ENCODE results near the gene DCLK3.

DCLK3 gene

DNA sequence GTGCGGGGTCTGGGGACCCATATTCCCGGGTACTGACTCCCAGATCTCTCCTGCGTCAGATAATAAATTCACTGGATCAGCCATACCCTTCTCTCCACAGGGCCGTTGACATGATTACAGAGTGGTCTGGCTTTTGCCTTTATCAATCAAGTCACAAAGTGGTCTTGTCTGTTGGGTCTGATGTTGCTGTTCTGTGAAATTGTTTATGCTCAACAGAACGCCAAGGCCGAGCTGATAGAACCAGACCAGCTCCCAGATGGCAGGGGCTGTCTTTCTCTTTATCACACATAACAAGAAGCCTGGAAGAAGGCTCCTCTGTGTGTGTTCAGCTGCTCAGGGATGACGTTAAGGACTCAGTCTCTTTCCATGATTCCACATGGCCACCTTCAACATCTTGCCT is 751 bp upstream of the DCLK3 start:
- DNase-seq = no peak

DNA sequence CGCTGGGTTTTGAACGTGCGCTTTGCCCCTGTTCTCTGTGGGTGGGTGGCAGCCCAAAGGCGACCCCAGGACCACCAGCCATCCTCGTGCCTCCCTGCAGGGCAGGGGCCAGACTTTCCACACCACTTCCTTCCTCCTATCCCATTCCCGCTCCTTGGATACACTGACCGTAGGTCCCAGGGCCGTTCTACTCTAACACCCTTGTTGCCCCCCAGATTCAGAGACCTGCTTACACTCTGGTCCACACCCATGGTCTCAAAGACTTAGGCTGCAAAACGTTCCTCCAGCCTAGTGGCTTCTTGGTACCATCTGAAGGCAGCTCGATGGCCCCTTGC is 318 bp upstream of the DCLK3 start:
- no peak for DNase-seq

DNA sequence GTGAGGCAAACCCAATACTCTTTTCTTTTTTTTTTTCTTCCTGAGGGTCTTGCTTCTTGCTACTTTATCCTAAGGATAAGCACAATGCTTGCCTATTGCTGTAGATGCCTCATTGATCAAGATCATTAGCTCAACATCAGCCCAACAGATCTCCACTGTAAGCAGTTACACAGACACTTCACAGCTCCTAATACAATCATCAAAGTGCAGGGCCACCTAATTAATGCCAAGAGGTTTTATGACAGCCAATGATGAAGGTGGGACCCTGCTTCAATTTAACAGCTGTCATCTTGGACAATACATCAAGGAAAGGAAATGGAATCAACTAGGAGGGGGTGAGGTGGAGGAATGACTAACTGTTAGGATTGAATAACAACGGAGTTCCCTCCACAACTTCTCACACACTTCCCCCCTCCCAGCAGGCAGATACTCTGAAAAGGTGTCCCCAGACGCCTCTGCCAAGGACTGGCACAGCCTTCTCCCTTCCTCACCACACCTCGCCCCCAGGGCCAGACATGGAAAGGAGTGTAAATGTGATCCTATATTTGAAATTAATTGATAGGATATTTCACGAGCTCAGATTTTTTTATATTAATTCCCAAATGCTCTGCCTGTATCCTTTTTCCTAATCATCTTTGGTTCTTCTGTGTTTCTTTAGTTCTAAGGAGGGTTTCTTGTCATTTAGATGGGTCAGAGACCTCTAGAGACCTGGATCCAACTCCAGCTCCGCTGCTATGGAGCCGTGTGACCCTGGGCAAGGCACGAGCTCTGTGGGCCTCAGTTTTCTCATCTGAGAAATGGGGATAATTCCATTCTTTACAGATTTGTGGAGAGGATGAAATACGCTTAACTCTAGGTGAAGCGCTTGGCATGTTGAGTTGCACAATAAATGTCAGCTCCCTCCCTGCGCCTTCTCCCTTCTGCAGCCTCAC is 1.2 kb downstream of the DCLK3 start:
- no peak for DNase-seq

DNA sequence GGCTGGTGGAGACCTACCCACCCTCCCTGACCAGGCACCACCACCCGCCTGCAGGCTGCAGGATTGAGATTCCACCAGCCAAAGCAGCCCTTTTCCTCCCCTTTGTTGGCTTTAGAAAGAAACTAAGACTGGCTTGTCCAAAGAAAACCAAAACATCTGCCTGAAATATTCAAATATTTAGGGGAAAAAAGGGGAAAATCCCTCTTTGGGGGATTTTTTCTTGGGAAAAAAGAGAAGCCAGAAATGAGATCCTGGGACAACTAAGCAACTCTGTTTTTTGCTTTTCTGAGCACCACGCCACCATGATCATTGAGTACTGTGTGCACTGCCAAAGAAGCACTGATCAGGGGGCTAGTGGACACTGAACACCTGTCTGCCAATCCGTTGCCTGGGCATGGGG is 2.6 kb downstream of the DCLK3 start:
- no peak for DNase-seq

DNA sequence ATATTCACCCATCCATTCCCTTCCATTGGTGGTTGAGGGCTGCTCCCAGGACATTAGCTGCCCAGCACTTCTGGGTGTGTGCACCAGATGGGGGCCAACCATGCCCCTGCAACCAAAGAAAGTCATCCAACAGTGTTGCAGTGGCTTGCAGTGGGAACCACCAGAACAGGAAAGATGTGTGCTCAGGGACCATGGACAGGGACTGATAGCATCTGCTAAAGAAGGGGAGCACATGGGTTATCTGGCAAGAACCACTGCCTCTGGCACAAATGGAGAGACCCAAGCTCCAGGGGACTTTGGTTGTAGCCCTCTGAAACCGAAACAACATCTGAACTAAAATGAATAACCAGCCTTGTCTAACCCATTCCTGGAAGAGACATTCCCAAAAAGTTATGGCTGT is 8.1 kb downstream of the DCLK3 start:
- DNase-seq = no peak

DNA sequence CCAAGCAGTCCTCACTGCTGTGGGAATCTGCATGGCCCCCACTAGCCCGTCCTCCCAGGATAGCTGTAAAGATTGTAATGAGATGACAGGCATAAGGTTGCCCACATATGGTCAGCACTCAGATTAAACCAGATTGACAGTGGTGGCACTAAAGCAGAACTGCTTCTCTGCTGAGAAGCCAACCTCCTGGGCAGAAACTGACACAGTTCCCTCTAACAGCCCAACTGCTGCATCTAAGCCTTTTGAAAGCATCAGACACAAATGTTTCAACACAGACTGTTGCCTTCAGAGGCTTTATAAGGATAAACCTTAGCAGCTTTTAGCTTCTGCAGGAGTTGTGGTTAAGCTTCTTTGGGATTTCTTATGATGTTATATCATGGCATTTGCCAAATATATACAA is 13.0 kb downstream of the DCLK3 start:
- DNase-seq = no peak

DNA sequence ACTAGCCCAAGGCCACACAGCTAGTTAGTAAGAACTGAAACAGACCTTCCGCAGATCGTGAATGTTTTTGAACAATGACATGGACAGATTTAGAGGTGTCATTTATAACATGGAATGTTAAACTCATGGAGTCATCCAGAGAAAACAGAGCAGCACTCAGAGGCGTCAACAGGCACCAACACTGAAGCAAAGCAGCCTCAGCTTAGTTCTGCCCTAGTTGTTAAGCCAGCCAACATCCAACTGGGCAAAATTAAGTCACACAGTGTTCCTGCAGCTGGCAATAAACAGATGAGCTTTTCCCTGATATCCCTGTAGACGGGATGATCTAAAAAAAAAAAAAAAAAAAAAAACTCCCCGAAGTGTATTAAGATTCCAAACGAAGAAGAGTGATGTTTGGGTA is 13.6 kb downstream of the DCLK3 start:
- no peak for DNase-seq

DNA sequence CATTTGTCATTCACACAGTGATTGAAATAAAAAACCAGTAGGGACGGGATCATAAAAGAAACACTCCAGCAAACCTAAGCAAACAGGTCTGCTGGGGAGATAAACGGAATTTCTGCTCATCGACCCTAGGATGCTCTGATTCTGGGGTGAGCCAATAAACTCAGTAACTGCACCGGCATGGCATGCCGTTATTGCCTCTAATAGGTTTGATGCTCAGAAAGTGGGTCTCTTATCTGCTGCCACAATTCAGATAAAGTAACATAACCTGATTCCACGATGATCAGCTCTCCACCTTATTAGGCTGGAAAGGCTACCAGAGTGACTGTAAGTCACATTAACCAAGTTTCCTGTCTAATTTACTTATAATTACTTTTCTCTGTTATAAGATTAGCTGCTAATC is 19.6 kb downstream of the DCLK3 start:
- no peak for DNase-seq

DNA sequence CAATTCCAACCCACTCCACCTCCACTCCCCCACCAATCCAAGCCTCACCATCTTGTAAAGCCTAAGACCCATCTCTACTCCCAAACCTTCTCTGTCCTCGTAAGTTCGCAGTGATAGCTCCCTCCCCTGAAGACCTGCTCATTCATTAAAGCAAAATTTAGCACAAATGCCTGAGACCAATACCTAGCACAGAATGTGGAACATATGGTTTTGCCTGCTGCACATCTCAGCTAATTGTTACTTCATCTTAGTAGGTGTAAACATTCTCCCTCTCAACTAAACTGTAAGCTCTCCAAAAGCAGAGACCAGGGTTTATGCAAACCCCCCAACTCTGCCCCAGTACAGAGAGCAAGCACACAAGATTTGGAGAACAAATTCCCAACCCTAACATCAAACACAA is 20.5 kb downstream of the DCLK3 start:
- no peak for DNase-seq

DNA sequence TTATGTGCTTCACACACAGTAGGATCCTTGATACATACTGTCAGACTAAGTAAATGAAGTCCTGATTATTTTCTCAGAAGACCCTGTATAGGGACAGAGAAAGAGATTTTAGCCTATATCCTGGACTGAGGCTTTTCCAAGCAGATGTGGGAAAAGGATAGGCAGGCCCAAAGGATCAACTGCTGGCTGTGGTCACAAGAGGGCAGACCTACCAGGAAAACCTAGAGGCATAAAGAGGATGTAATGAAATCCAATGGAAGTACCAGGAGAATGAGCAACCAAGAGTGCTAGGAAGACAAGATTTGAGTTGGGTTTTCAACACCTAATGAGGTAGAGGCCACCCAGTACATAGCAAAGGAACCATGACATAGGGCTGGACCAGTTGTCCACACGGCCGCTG is 23.1 kb downstream of the DCLK3 start:
- DNase-seq = no peak

DNA sequence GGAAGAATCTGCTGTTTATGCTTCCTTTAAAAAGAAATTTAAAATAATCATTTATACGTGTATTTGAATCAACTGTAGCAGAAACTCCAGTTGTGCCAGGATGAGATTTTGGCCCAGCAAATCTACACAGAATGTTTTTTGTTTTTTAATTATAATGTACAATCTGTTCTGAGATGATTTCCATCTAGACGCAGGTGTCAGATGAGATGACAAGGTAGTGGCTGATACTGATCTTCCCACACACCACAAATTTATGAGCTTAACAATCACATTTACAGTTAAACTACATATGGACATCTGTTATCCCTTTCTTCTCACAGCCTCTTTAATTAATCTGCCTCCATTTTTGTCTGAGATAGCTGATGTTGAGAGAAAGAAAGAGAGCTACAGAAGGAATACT is 23.6 kb downstream of the DCLK3 start:
- no peak for DNase-seq

DNA sequence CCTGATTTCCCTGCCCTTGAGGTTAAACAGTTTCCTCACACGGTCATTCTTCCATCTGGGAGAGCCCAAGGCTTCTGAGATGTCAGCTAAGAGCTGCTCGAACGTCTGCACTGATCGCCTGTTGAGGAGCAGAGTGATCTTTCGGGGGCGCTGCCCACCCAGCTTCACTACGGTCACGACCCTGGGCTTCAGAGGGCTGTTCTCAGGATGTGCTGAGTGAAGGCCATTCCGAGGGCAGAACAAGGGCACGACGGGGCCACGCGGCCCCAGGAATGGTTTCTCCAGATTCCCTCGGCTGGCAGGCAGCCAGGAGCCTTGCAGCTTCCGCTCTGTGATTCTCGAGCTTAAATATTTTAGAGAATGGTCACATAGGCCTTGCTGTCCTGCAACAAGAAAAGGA is 25.7 kb downstream of the DCLK3 start:
- DNase-seq = no peak

DNA sequence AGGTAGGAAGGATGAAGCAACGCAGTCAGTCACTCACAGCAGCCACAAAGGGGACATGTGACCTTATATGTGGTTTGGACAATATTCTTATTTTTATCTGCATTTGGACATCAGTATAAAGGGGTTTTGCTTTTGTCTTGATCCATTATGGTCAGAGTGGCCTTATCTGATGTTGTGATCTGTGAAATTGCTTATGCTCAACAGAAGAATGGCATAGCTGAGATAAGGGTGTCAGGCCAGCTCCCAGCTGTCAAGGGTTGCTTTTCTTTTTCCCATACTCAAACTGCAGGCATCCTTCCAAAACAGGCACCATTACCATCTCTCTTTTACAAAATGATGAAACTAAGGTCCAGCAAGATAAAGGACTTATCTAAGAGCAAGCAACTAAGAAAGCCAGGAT is 28.1 kb downstream of the DCLK3 start:
- DNase-seq = no peak

DNA sequence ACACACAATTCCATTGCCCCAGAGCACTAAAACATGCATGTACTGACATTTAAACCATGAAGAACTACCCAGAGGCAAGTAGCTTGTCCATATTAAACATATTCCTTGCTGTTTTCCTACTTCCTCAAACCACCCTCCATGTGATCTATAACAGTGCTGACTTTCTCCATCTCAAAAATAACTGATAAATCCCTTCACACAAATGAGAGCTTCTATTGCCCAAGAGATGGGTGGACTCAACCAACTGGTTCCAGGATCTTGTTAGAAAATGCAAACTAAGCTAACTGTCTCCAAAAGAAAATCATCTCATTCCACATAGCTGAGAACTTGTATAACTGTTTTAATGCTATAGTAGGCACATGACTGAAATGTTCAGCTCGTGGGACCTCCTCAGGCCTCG is 29.6 kb downstream of the DCLK3 start:
- DNase-seq = no peak

DNA sequence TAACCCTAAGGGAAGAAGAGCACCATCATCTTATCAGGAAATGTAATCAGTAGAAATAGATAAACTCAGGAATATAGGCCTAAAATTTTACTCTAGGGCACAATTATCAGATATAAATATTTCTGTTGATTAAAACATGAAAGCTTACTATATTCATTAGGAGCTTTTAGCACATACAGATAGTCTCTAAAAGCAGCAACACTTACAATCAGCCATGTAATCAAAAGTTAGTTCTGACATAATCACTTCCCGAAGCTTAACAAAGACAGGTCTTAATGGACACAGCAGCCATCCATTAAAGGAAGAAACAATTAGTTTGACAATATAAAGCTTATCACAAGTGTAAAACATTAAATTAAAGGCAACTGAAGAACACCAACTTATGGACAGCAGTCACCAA is 30.6 kb downstream of the DCLK3 start:
- no peak for DNase-seq

DNA sequence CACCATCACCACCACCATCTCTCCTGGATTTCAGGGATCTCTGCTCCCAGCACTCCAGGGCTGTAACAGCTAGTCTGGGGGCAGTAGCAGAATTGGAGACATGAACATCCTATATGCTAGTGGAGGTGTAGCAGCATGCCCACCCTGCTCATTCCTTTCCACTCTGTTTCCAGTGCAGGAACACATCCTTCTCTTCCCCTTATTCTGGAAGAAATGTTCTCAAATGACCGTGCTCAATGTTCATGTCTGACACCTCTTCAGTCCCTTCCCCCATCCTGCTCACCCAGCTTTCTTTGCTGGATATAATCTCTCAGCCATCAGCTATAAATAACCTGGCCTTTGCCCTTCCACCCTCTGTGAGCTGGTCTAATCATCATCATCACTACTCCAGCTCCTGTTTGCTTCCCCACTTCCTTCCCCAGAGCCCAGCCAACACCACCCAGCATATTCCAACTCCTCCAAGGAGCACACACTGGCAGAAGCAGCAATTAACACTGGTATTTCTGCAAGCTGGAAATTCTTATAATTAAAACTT is 31.1 kb downstream of the DCLK3 start:
- DNase-seq = no peak

DNA sequence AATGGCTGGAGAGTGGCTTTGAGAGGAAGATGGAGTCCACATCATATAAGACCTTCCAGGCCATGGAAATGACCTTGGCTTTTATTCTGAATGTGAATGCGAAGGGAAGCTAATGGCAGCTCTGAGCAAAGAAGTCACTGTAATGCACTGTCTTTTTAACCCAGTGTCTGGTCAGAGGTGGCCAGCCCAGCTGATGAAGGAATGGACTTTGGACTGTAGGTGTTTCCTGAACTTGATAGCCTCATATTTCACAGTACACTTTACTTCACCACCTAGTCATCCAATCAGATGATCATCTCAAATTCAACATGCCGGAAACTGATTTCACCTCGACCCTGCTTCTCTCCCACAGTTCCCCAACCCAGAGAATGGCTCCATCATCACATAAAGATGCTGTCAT is 33.4 kb downstream of the DCLK3 start:
- DNase-seq = no peak

DNA sequence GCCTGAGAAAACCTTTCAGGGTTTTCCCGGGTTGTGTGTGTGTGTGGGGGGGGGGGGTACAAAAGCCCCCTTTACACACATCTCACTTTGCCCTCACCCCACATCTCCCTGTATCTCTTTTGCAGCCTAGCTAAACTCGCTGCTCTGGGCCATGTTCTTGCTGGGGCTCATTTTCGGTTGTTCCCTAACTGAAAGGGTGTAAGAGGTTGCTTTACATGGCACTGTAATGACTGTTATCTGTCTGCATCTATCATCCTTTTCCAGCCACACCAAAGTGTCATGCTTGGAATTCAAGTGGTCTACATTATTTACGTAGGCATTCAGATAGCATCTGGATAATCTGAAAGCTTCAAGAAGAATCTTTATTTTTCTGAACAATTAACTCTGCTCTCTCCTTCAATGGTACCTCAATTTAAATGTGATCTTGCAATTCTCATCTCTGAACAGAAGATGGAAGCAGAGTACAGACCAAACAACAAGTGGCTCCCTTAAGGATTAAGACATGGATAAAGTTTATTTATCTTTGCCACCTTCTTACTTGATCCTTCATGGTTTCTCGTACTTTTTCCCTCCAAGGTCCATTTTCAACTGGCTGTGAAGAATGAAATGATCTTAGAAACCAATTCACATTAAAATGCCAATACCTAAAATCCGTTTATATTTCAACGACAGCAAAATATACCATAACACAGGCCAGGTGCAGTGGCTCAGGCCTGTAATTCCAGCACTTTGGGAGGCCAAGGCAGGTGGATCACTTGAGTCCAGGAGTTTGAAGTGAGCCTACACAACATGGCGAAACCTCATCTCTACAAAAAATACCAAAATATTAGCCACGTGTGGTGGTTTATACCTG is 34.9 kb downstream of the DCLK3 start:
- DNase-seq = no peak

DNA sequence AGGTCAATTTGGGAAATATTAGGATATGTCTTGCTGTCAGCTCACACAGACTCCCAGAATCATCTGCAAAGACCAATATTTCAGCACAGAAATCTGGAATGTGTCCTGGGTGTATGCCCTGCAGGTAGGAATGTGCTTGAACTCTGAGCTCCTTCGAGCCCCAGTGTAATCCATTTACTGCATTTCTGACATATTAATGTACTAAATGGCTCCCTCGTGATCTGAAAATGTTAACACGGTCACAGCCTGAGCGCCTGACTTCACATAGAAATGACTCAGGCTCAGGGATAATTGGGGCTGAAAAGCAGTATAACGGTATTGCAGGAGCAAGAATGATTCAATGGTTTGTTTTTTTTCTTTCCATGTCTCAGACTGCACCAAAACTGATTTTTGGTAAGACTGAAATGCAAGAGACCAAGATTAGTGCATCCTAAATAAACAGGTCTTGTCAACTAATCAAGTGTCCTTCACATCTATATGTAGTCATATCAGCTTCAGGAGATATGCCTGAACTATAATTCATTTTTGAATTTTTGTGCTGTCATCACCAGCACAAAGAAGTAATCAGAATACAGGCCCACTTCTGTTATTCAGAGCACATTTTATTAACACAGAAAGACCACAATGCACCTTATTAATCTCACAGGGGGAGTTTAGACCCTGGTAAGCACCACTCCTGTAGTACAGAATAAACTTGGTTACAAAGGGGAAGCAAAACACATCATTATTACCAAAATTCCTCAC is 49.8 kb downstream of the DCLK3 start:
- DNase-seq = no peak

DNA sequence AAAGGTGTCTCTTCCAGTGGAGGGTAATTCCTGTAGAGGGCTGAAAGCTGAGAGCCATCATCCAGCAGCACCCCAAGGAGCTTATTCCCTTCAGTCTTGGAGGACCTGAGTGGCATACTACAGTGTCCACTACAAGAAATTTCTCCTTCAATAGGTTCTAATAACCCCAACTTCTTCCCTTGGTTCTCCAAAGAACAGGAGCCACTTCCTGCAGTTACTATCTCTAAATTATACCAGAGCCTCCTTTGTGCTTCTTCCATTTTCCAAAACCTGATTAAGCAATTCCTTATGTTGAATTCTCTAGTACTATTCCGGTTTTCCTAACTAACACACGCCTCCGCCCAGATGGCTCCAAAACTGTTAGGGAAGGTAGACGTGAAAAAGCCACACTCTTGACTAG is 50.4 kb downstream of the DCLK3 start:
- DNase-seq = no peak

DNA sequence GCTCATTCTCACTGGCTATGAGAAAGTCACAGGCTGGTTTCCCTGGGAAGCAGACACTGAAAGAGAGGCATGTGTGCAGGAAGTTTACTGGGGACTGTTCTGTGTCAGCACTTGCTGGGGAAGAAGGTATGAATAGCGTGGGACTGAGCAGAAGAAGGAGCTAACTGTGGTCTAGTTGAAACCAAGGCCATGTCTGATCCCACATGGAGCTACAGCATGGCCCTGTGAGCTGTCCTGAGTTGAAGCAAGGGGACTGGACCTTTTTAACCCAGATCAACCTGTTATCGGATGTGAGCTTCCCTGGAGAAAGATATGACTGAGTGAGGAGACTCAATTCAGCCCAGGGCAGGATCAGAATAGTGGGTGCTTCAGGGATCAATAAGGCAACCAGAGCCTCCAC is 53.7 kb downstream of the DCLK3 start:
- no peak for DNase-seq

DNA sequence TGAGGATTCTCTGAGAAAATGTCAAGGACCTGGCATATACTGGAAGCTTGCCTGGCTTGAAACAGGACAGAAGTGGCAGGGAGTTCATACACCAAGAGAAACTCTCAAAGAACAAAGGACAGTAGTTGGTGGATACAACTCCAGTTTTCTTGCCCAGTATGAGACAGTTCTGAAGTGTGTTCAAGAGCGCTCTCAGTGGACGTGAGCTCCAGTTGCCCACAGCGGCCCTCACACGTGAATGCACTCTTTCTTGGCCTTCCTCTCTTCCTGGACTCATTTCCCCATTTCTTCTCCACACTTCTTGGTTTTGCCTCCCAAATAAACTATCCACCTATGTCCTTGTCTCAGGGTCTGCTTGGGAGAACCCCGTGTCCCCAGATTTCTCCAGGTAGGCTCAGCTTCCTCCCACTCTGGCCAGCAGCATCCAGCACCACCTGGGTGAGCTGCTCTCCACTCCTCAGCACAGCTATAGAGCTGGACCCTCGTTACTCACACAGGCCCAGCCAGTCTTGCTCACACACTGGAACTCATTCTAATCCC is 54.5 kb downstream of the DCLK3 start:
- no peak for DNase-seq

DNA sequence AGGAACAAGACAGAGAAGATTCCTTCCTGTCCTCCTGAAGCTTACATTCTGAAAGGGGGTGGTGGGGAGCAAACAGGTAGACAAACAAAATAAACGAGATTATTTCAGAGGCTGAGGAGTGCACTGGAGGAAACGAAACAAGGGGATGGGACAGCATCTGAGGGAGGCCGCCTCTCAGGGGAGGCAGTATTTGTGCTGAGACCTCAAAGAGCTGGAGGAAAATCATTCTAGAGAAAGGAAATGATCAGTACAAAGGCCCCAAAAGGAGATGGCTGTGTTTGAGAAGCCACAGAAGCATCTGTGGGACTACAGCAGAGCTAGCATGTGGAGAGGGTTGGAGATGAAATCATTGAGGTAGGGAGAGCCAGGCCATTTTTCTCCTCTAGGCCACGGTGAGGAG is 55.1 kb downstream of the DCLK3 start:
- DNase-seq = no peak

Measured in stimulated activated CD8-positive, alpha-beta memory T cell treated with anti-CD3 and anti-CD28 coated beads, Interleukin-4, amount 100 ng/mL, for 48 hours (primary cell).